Measurements from ENCODE around the gene PRR29. TPM values are rescaled to one million over a fixed set of nuclear protein-coding genes. Genes with fewer than 3 reads are reported as not detected.
A peak's percentile ranks its signal among the peaks of the same experiment; 100 is the strongest.

Gene PRR29
- total RNA-seq, 2 experiments from 2014 or later, result 1.0 to 1.5 TPM

GRCh38 chr17:64036198-64036922, 38.2 kb downstream of the PRR29 start:
- Mint-ChIP-seq H3K4me3 (no peak overlapping the region), H3K4me1 (no peaks in the 10 kb centered on the region), H3K36me3 (ENCODE audit: low read depth) (peaks cover 2% of the 10 kb centered on the region), H3K27me3 (no peaks in the 10 kb centered on the region), H3K27ac (no peak overlapping the region), H3K9me3 (ENCODE audit: low read depth) (no peaks in the 10 kb centered on the region)
- no peak for ATAC-seq
- DNase-seq, result no peak
- POLR2A ChIA-PET, result no interaction called here
- CTCF ChIA-PET, result interaction anchor here (0.6 to 1.3 kb wide), 4 partner anchors 7 to 92 kb away, joined by 3 to 4 read pairs (median 3); no protein-coding TSS in a partner anchor
- intact Hi-C loops (cut with DNase I, micrococcal nuclease), result no loop called here

DNA sequence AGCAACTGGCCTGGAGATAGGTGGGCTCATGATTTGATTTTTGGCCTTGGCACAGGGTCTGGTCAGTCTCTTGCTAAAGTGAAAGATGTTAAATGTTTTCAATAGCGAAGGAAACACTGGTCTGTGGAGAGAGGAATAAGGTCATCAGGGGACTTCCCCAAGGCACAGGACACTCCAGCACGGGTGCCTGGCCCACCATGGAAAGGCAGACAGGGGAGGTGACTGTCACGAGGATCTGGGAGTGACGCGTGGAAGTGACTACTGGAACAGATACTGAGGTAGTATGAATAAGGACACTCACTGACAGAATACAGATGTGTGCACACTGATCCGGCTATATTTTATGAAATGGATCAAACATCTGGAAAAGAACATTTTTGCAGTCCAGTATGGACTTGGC, 39.0 kb downstream of the PRR29 start:
- H3K36me3 Mint-ChIP-seq (ENCODE audit: low read depth), result peaks cover 7% of the 10 kb centered on the region
- H3K4me3 Mint-ChIP-seq, result no peak overlapping the region
- H3K4me1 Mint-ChIP-seq, result peaks cover 6% of the 10 kb centered on the region
- no peak for ATAC-seq
- intact Hi-C loops (cut with DNase I, micrococcal nuclease), result no loop called here
- ChIA-PET POLR2A (no interaction called here), CTCF (interaction anchor here (1.0 to 1.3 kb wide), 2 partner anchors 8 to 90 kb away, joined by 3 to 4 read pairs; no protein-coding TSS in a partner anchor)
- no peak for DNase-seq
- H3K27ac Mint-ChIP-seq, result no peak overlapping the region
- H3K27me3 Mint-ChIP-seq, result no peaks in the 10 kb centered on the region
- no peaks in the 10 kb centered on the region for H3K9me3 Mint-ChIP-seq (ENCODE audit: low read depth)

DNA sequence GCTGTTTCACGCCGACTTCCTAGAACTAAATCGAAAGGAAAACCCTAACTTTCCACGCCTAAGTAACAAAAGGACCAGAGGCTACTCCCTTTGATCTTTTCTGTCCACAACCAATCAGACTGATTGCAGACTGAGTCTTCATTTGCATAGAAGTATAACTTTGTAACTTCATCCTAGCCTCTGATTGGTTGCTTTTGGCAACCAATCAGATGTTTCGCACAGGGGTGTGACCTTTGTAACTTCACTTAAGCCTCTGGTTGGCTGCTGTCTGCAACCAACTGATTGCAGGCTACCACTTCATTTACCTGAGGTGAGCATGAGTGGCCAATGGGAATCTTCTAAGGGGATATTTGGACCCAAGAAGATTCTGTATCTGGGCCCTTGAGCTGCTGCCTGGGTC, 39.7 kb downstream of the PRR29 start:
- H3K4me3 Mint-ChIP-seq, result no peak overlapping the region
- ATAC-seq, result no peak
- no peaks in the 10 kb centered on the region for H3K9me3 Mint-ChIP-seq (ENCODE audit: low read depth)
- peaks cover 8% of the 10 kb centered on the region for H3K4me1 Mint-ChIP-seq
- no peak for DNase-seq
- no peaks in the 10 kb centered on the region for H3K27me3 Mint-ChIP-seq
- ChIA-PET CTCF (interaction anchor here (1.3 to 2.1 kb wide), 2 partner anchors 9 to 91 kb away, joined by 3 to 8 read pairs; no protein-coding TSS in a partner anchor), POLR2A (no interaction called here)
- H3K27ac Mint-ChIP-seq, result no peak overlapping the region
- H3K36me3 Mint-ChIP-seq (ENCODE audit: low read depth), result peaks cover 10% of the 10 kb centered on the region
- intact Hi-C loops (cut with DNase I, micrococcal nuclease), result no loop called here

DNA sequence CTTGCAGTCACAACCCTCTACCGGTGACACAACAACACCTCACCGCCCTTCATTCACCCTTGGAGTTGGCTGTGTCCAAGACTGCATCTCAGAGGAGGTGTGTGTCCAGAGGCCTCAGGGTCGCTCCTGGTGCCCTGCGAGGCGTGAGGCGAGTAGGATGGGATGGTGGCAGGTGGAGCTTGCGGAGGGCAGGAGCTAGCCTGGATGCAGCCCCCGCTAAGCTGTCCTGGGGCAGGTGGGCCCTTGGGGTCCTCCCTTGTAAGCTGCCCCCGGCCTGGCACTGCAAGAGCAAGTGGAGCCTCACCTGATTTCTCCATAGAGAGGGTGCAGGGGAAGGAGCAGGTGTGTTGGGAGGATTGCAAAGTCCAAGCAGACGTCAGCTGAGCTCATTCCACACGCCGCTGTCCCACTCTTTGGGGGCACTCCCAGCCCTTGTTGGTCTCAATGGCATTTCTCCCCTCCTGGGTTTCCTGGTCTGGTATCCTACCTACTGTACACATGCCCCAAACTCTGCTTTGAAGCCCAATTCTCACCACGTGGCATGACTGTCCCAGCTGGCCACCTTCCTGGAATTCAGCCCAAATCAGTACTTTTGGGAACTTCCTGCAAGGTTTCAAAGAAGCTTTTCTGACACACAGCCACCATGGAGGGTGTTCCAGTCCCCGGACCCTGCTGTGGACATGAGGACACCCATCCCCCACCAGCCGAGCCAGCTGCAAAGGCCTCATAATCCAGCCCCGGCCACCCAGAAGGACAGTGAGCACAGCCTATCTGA, 40.4 kb downstream of the PRR29 start:
- no peaks in the 10 kb centered on the region for H3K27me3 Mint-ChIP-seq
- POLR2A ChIA-PET, result no interaction called here
- intact Hi-C loops (cut with DNase I, micrococcal nuclease), result no loop called here

DNA sequence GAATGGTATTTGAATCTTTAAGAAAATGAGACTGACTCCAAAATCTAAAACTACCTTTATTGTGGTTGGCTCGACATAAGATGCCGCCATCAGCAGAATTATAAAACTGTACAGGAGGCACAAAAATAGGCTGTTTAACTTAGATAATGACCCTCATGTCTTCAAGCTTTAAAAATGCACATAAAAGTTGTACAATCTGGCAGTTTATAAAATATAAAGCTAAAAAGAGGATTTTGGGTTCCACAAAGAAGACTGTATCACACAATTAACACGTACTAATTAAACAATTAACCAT, 40.9 kb downstream of the PRR29 start:
- no peak overlapping the region for H3K4me3 Mint-ChIP-seq
- CTCF ChIA-PET, result interaction anchor here (0.6 to 2.1 kb wide), 6 partner anchors 11 to 126 kb away, joined by 3 to 8 read pairs (median 4); no protein-coding TSS in a partner anchor

More for the DNA sequence above, 40.4 kb downstream of the PRR29 start:
- H3K4me3 Mint-ChIP-seq, result no peak overlapping the region
- ATAC-seq (no peak), DNase-seq (no peak)
- CTCF ChIA-PET, result interaction anchor here (0.6 to 2.1 kb wide), 6 partner anchors 10 to 125 kb away, joined by 3 to 8 read pairs (median 4); no protein-coding TSS in a partner anchor
- no peaks in the 10 kb centered on the region for H3K9me3 Mint-ChIP-seq (ENCODE audit: low read depth)
- no peak overlapping the region for H3K27ac Mint-ChIP-seq
- peaks cover 8% of the 10 kb centered on the region for H3K4me1 Mint-ChIP-seq
- H3K36me3 Mint-ChIP-seq (ENCODE audit: low read depth), result peaks cover 12% of the 10 kb centered on the region

GRCh38 chr17:64040206-64040605, 42.1 kb downstream of the PRR29 start:
- Mint-ChIP-seq H3K4me3 (no peak overlapping the region), H3K4me1 (peaks cover 8% of the 10 kb centered on the region), H3K27me3 (no peaks in the 10 kb centered on the region), H3K36me3 (ENCODE audit: low read depth) (peaks cover 25% of the 10 kb centered on the region), H3K9me3 (ENCODE audit: low read depth) (no peaks in the 10 kb centered on the region), H3K27ac (no peak overlapping the region)
- ChIA-PET POLR2A (no interaction called here), CTCF (interaction anchor here (0.6 kb wide), 1 partner anchor 9 kb away, joined by 3 read pairs; no protein-coding TSS in a partner anchor)
- ATAC-seq (no peak), DNase-seq (no peak)
- intact Hi-C loops (cut with DNase I, micrococcal nuclease), result no loop called here

More for the DNA sequence above, 40.9 kb downstream of the PRR29 start:
- no peak for DNase-seq
- no peak for ATAC-seq
- Mint-ChIP-seq H3K27ac (no peak overlapping the region), H3K27me3 (no peaks in the 10 kb centered on the region), H3K4me1 (peaks cover 8% of the 10 kb centered on the region), H3K9me3 (ENCODE audit: low read depth) (no peaks in the 10 kb centered on the region), H3K36me3 (ENCODE audit: low read depth) (peaks cover 17% of the 10 kb centered on the region)
- intact Hi-C loops (cut with DNase I, micrococcal nuclease), result no loop called here
- POLR2A ChIA-PET, result interaction anchor here (0.6 kb wide), 1 partner anchor 12 kb away, joined by 3 read pairs; no protein-coding TSS in a partner anchor

DNA sequence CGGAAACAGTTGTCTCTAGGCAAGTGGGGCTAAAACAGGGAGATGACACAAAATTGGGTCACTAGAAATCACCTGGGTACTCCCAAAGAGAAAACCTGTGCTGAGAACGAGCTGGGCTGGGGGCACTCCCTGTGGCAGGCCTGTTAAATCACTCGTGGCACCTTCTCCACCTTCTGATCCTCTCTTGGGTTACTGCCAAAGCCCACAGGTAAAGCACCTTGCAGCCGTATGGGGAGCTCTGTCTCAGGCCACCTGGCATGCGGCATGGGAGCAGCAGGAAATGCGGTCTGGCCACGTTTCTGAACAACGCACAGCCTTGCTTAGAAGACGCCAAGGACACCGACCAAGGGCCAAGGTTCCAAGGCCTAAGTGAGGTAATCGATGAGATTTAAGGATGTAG, 43.8 kb downstream of the PRR29 start:
- POLR2A ChIA-PET, result interaction anchor here (0.6 kb wide), 1 partner anchor 22 kb away, joined by 3 read pairs; the partner anchor contains the start of gene ICAM2

DNA sequence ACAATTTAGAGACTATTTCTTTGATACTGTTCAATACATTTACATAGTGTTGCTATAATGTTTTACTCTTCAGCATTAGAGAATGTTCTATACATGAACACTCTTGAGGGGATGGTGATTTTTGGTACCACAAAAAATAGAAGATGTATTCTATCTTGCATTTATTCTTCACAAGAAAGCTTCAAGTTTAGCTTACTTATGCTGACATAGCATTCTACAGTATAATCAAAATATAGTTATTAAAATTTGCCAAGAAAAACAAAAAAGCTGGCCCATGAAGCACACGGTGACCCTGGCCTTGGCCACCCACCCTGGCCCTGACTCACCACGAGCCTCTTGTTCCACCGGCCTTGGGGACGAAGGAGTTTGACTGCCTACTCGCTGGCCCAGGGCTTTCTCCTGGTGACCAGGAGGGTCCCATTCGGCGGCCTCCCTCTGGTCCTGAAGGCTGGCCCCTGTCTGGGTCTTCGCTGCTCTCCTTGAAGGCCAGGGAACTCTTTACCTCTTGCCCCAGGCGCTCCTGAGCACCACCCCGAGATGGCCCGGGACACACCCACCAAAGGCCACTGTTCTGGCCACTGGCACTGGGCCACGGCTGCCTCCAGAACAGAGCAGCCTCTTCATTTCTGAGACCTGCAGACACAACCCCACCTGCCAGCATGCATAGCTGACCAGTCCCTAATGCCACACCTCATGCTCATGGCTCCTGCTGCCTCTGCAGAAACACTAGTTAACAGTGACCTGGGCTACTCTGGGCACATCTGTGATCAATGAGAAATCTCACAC, 44.7 kb downstream of the PRR29 start:
- H3K4me3 Mint-ChIP-seq, result no peak overlapping the region
- H3K27ac Mint-ChIP-seq, result no peak overlapping the region
- H3K36me3 Mint-ChIP-seq (ENCODE audit: low read depth), result peaks cover 33% of the 10 kb centered on the region
- intact Hi-C loops (cut with DNase I, micrococcal nuclease), result no loop called here
- ChIA-PET CTCF (interaction anchor here (0.5 to 3.6 kb wide), 15 partner anchors 8 to 248 kb away, joined by 3 to 33 read pairs (median 4); partner anchors contain the start of genes CSHL1 and ICAM2), POLR2A (interaction anchor here (0.5 to 0.6 kb wide), 2 partner anchors 21 to 23 kb away, joined by 3 read pairs; partner anchors contain the start of gene ICAM2)
- H3K9me3 Mint-ChIP-seq (ENCODE audit: low read depth), result no peaks in the 10 kb centered on the region
- no peaks in the 10 kb centered on the region for H3K27me3 Mint-ChIP-seq
- H3K4me1 Mint-ChIP-seq, result peaks cover 8% of the 10 kb centered on the region
- no peak for ATAC-seq
- DNase-seq, result no peak

More for the DNA sequence above, 43.8 kb downstream of the PRR29 start:
- Mint-ChIP-seq H3K36me3 (ENCODE audit: low read depth) (peaks cover 33% of the 10 kb centered on the region), H3K27ac (peak overlapping the region; percentile 44), H3K4me3 (no peak overlapping the region), H3K27me3 (no peaks in the 10 kb centered on the region), H3K9me3 (ENCODE audit: low read depth) (no peaks in the 10 kb centered on the region), H3K4me1 (peaks cover 8% of the 10 kb centered on the region)
- ATAC-seq, result no peak
- CTCF ChIA-PET, result interaction anchor here (0.5 to 3.6 kb wide), 11 partner anchors 9 to 576 kb away, joined by 3 to 33 read pairs (median 5); partner anchors contain the start of genes CSHL1 and ICAM2
- no peak for DNase-seq
- intact Hi-C loops (cut with DNase I, micrococcal nuclease), result no loop called here

- intact Hi-C loops (cut with DNase I, micrococcal nuclease), result no loop called here
- CTCF ChIA-PET, result interaction anchor here (0.8 to 6.7 kb wide), 3 partner anchors 15 to 89 kb away, joined by 3 to 49 read pairs (median 9); no protein-coding TSS in a partner anchor
Measured at GRCh38 chr17:64045176-64045575, 47.0 kb downstream of the PRR29 start.

DNA sequence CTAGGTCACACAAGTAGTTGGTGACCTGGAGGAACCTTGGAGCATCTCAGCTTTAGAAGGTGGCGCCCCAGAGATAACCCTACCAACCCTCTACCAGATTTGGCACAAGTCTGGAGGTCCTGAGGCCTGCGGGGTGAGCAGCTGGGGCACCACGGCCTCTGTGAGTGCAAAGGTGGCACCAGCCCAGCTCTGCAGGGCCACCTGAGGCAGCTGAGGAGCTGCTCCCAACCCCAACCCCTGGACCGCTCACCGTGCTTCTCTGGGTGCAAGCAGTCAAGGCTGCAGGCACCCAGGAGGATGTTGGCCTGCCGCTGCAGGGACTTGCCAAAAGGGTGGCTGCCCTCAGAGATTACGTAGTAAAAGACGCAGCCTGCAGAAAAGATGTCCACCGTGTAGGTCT, 50.7 kb downstream of the PRR29 start:
- ChIA-PET POLR2A (no interaction called here), CTCF (interaction anchor here (0.8 to 6.7 kb wide), 6 partner anchors 8 to 85 kb away, joined by 3 to 49 read pairs (median 7); no protein-coding TSS in a partner anchor)
- Mint-ChIP-seq H3K4me1 (peaks cover 25% of the 10 kb centered on the region), H3K27me3 (no peaks in the 10 kb centered on the region), H3K36me3 (ENCODE audit: low read depth) (peaks cover 60% of the 10 kb centered on the region), H3K27ac (no peak overlapping the region), H3K9me3 (ENCODE audit: low read depth) (no peaks in the 10 kb centered on the region), H3K4me3 (no peak overlapping the region)
- ATAC-seq, result no peak
- intact Hi-C loops (cut with DNase I, micrococcal nuclease), result no loop called here
- DNase-seq, result no peak

More at GRCh38 chr17:64045176-64045575, 47.0 kb downstream of the PRR29 start:
- Mint-ChIP-seq H3K27ac (no peak overlapping the region), H3K4me1 (peaks cover 14% of the 10 kb centered on the region), H3K27me3 (no peaks in the 10 kb centered on the region), H3K4me3 (no peak overlapping the region), H3K9me3 (ENCODE audit: low read depth) (no peaks in the 10 kb centered on the region), H3K36me3 (ENCODE audit: low read depth) (peaks cover 40% of the 10 kb centered on the region)
- DNase-seq (no peak), ATAC-seq (no peak)
- POLR2A ChIA-PET, result no interaction called here

GRCh38 chr17:64051153-64051552, 53.0 kb downstream of the PRR29 start:
- ChIA-PET POLR2A (interaction anchor here (0.7 kb wide), 1 partner anchor 12 kb away, joined by 3 read pairs; no protein-coding TSS in a partner anchor), CTCF (interaction anchor here (1.1 to 6.7 kb wide), 9 partner anchors 9 to 132 kb away, joined by 3 to 49 read pairs (median 6); no protein-coding TSS in a partner anchor)
- H3K9me3 Mint-ChIP-seq (ENCODE audit: low read depth), result no peaks in the 10 kb centered on the region
- DNase-seq (no peak), ATAC-seq (peak; percentile 96)
- peak overlapping the region; percentile 71 for H3K27ac Mint-ChIP-seq
- peaks cover 27% of the 10 kb centered on the region for H3K4me1 Mint-ChIP-seq
- peaks cover 59% of the 10 kb centered on the region for H3K36me3 Mint-ChIP-seq (ENCODE audit: low read depth)
- H3K27me3 Mint-ChIP-seq, result no peaks in the 10 kb centered on the region
- intact Hi-C loops (cut with DNase I, micrococcal nuclease), result no loop called here
- H3K4me3 Mint-ChIP-seq, result no peak overlapping the region
